C4-2B (cell line): ENCODE data around the gene IL1R1.

Source experiments
- H3K27ac ChIP-seq: fragments of 450-650 bp; 2 replicates; pipeline ENCODE4 v1.5.1; 2017
- ZFX ChIP-seq: fragments of 450-650 bp; IDR thresholded peaks from 2 replicates; pipeline ENCODE4 v1.6.1; 2017
- TF ChIP-seq, protein P1 (sequence below): fragments of 450-650 bp; conservative IDR thresholded peaks from 2 replicates; pipeline ENCODE4 v1.5.1; 2017; ENCODE audit warnings: mild to moderate bottlenecking

IL1R1 gene

DNA sequence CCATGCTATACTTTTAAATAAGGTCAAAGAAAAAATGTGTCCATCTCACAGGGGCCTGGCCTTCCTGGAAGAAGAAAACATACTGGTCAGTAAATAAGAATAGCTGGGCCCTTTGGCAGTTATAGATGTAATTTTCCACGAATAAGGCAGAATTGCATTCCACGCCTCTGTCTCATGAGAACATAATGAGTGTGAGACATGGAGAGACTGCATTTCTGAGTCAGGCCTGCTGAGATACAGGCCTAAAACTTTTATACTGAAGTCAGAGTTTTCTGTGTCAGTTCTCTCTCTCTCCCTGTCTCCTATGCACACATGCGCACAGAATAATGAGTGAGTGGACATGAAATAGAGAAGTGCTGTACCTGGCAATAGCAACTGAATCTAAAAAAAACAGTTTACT, 20.4 kb upstream of the IL1R1 start:
- peak overlapping the region; percentile 100; the same call in 1 of the 2 replicates for H3K27ac ChIP-seq
- TF ChIP-seq, protein P1, sequence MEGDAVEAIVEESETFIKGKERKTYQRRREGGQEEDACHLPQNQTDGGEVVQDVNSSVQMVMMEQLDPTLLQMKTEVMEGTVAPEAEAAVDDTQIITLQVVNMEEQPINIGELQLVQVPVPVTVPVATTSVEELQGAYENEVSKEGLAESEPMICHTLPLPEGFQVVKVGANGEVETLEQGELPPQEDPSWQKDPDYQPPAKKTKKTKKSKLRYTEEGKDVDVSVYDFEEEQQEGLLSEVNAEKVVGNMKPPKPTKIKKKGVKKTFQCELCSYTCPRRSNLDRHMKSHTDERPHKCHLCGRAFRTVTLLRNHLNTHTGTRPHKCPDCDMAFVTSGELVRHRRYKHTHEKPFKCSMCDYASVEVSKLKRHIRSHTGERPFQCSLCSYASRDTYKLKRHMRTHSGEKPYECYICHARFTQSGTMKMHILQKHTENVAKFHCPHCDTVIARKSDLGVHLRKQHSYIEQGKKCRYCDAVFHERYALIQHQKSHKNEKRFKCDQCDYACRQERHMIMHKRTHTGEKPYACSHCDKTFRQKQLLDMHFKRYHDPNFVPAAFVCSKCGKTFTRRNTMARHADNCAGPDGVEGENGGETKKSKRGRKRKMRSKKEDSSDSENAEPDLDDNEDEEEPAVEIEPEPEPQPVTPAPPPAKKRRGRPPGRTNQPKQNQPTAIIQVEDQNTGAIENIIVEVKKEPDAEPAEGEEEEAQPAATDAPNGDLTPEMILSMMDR, result no peak
- TF ChIP-seq ZFX, result no peak

DNA sequence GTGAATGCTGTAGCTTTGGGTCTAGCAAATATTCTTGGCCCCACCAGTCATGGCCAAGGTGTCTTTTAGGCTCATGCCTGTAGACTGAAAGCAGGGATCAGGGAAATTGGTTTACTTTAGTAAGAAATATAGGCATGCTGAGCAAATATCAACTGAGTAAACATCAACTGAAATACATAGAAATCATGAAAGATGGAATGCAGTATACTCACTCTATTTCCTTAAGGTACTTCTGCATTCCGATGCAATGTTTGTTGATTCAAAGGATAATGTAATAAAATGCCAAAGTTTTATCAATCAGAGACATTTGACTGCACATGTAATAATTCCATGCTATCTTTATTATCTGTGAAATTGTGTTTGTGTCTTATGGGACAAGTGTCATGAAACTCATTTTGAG, 19.6 kb upstream of the IL1R1 start:
- TF ChIP-seq, protein P1, result no peak
- no peak for TF ChIP-seq ZFX
- H3K27ac ChIP-seq, result peak overlapping the region; percentile 100

DNA sequence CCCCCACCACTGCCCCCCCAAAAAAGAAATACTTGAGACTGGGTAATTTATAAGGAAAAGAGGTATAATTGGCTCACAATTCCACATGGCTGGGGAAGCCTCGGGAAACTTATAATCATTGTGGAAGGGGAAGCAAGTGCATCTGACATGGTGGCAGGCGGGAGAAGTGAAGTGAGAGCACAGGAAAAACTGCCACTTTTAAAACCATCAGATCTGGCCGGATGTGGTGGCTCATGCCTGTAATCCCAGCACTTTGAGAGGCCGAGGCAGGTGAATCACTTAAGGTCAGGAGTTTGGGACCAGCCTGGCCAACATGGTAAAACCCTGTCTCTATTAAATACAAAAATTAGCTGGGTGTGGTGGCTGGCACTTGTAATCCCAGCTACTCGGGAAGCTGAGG, 18.1 kb upstream of the IL1R1 start:
- peak overlapping the region; percentile 76 for H3K27ac ChIP-seq

DNA sequence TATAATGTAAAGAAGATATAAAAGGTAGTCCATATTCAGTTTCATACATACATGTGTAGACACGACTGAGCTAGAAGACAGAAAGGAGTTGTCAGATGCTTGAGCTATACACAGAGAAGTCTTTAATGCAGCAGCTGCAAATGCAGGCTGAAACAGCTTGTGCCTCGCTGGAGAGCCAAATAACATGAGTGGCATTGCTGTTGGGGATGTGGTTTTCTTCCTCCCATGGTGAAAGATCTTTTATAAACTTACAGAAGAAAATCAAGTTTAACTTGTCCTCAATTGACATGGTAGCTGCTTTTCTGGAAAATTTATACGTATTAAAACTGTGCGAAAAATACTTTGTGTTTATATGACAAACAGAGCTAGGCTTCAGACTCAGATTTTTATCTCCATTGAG, 16.4 kb upstream of the IL1R1 start:
- TF ChIP-seq, protein P1, result no peak
- TF ChIP-seq ZFX, result no peak
- H3K27ac ChIP-seq, result no peak overlapping the region

DNA sequence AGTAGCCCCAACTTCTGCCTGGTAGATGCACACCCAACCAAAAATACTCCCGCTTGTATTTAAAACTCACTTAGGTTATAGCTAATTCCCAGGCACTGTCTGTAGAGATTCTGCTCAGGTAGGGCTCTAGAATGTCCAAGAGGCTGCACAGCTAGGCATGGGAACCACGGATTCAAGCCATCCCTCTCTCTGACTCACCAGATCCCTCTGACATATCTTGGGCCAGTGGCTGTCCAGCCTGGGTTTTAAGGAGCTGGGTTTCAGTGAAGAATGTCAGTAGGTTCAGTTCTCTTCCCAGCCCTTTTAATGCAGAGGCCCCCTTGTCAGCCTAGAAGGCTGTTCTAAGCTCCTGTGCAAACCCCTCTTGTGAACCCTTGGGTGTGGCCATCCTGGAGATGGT, 15.9 kb upstream of the IL1R1 start:
- TF ChIP-seq, protein P1, result no peak
- TF ChIP-seq ZFX, result no peak
- 0 out of 2 replicates have a peak overlapping the region, but pooled peaks have one; percentile 15 for H3K27ac ChIP-seq

DNA sequence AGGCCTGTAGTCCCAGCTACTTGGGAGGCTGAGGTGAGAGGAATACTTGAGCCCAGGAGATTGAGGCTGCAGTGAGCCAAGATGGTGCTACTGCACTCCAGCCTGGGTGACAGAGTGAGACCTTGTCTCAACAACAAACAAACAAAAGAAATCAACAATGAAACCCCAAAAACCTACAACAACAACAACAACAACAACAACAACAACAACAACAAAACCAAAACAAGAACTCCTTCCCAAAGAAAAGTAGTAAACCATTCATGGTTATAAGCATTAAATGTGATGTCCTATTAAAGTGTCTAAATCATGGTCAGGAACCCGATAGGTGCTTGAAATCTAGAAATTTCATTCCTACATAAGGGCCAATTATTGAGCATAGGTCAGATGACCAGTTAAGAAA, 13.5 kb upstream of the IL1R1 start:
- TF ChIP-seq ZFX, result no peak
- TF ChIP-seq, protein P1, result no peak
- H3K27ac ChIP-seq, result no peak overlapping the region

DNA sequence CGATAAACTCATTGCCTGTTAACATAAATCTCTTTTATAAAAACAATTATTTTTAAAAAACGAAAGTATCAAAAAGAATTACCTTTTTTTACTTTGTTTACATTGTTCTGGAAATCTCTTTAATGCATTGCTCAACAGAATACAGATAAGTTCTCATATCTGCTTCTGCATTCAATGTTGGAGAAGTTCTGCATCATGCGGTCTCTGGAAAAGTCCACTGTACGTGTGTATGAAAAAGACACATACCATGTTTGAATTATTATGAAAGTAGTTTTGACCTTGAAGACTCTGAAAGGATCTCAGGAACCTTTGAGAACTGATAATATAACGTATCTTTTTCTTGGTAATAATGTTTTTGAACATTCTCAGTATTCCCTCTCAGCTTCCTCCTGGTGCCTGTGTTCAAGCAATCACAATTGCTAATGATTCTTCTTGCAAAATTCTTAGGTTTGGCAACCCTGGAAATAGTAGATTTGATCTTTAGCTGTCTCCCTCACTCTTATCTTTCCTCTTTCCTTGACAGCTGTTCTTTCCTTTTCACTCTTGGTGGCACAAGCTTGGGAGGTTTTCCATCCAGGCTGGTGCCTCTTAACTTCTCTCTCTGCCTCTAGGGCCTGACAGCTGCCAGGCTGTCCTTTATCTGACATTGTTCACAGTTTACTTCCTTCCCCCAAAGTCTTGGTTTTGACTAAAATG, 12.4 kb upstream of the IL1R1 start:
- H3K27ac ChIP-seq, result no peak overlapping the region; the same call in 1 of the 2 replicates
- no peak for TF ChIP-seq ZFX
- TF ChIP-seq, protein P1, result no peak

DNA sequence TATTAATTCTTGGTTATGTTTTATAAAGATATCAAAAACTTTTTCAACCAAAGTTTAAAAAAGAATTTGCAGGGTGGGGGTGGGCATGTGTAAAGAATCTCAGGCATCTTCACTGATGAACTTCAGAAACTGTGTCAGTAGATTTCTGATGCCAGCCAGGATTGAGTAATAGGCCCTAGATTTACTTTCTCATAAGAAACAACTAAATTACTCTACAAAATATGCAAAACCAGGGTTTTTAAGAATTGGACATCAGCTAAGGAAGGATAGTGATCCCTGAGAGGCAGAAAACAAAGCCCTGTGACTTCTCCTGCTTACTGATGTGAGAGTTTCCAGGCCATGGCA, 11.9 kb upstream of the IL1R1 start:
- peak overlapping the region; percentile 24; the same call in 1 of the 2 replicates for H3K27ac ChIP-seq
- no peak for TF ChIP-seq ZFX
- TF ChIP-seq, protein P1, result no peak
